RCC 7860 (cell line): Measurements from ENCODE around the gene PLEKHA5.
"Not testable (repeated sequence)": the region's sequence is repeated elsewhere in the genome, so short reads cannot be mapped to it uniquely, and the experiment has no call there.

ENCODE experiments used
- DNase-seq: peaks from one replicate; pipeline ENCODE4 v3.0.0-alpha.2; 2015; ENCODE audit warnings: low spot score
- FAIRE-seq: peaks from 2 replicates; lab custom pipeline; 2012; peaks lifted over from hg19 to GRCh38; lab: Jason Lieb, UNC

The PLEKHA5 gene

GRCh38 chr12:19229021-19229420 lies 99.5 kb downstream of the PLEKHA5 start:
- DNase-seq, FAIRE-seq: not testable (repeated sequence)

DNA sequence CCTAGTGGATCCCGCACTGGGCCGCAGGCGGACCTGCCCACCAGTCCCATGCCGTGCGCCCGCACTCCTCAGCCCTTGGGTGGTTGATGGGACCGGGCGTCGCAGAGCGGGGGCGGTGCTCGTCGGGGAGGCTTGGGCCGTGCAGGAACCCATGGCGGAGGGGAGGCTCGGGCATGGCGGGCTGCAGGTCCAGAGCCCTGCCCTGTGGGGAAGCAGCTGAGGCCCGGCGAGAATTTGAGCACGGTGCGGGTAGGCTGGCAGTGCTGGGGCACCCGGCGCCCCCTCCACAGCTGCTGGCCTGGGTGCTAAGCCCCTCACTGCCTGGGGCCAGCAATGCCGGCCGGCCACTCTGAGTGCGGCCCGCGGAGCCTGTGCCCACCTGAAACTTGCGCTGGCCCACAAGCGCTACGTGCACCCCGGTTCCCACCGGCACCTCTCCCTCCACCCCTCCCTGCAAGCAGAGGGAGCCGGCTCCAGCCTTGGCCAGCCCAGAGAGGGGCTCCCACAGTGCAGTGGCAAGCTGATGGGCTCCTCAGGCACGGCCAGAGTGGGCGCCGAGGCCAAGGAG lies 100.8 kb downstream of the PLEKHA5 start:
- FAIRE-seq (no peak), DNase-seq (no peak)

- DNase-seq (no peak), FAIRE-seq (no peak)
These were observed 101.4 kb downstream of the PLEKHA5 start for GRCh38 chr12:19230896-19231295.

GRCh38 chr12:19234171-19234704 lies 104.7 kb downstream of the PLEKHA5 start:
- DNase-seq = no peak
- no peak for FAIRE-seq

GRCh38 chr12:19234981-19235871 lies 105.7 kb downstream of the PLEKHA5 start:
- DNase-seq = peak; percentile 25
- FAIRE-seq = peak; percentile 78

DNA sequence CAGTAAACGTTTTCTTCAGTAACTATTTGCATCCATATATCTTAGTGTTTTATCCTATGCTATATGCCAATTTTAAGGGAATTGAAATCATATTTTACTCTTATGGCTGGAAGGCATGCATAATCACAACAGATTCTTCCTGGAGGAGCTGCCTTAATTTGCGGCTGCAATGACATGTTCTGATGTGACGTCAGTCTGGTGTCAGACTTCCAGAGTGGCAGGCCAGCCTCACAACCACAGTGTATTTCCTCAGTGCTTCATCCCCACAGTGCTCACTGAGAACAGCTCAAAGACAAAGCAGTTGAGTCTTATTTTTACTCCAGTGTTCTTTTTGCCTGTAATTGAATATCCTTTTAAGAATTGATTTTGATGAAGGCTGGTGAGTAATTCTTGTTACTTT lies 107.1 kb downstream of the PLEKHA5 start:
- peak; percentile 37 for DNase-seq
- peak; percentile 49 for FAIRE-seq

- FAIRE-seq (no peak), DNase-seq (no peak)
These were observed 109.0 kb downstream of the PLEKHA5 start for GRCh38 chr12:19238540-19238939.

GRCh38 chr12:19239102-19239501 lies 109.6 kb downstream of the PLEKHA5 start:
- DNase-seq = no peak
- FAIRE-seq = no peak

GRCh38 chr12:19239616-19240234 lies 110.2 kb downstream of the PLEKHA5 start:
- DNase-seq = peak; percentile 11
- FAIRE-seq = peak; percentile 80

GRCh38 chr12:19242581-19242980 lies 113.0 kb downstream of the PLEKHA5 start:
- FAIRE-seq = no peak

DNA sequence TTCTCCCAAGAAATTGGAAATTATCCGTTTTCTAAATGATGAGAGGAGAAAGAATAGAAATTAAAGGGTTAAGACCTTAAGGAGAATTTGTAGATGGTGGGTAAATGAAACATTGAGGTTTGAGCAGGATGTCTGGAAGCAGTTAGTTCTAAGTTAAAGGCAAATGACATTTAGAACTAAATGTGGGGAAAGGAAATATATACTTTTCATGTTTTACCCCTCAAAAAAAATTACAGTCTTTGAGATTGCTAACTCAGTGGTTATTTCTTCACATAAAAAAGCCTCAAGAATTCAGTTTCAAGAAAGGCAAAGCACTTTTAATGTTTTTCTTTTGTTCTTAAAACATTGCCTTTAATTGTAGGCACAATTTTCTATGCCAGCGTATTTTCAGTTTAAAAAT lies 114.0 kb downstream of the PLEKHA5 start:
- FAIRE-seq (no peak), DNase-seq (no peak)

More at GRCh38 chr12:19242581-19242980, 113.0 kb downstream of the PLEKHA5 start:
- no peak for DNase-seq

- FAIRE-seq (no peak), DNase-seq (no peak)
These were observed 114.8 kb downstream of the PLEKHA5 start for GRCh38 chr12:19244312-19244711.

DNA sequence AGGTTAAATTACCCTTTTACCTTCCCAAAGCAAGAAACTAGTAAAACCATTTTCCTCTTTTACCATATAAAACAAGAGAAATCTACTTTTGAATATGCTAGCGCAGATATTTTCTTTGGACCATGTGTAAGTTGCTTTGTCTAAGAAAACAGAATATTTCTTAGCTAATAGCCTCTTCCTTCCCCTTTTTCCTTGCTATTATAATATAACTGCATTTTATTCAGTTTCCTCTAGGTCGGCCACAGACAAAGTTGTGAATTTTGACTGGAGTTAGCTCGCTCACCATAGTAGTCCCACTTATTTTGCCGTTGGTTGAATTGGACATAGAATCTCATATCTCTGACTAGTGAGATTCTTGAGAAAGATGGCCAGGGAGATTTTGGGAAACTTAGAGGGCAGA lies 115.6 kb downstream of the PLEKHA5 start:
- FAIRE-seq = no peak
- DNase-seq = no peak

DNA sequence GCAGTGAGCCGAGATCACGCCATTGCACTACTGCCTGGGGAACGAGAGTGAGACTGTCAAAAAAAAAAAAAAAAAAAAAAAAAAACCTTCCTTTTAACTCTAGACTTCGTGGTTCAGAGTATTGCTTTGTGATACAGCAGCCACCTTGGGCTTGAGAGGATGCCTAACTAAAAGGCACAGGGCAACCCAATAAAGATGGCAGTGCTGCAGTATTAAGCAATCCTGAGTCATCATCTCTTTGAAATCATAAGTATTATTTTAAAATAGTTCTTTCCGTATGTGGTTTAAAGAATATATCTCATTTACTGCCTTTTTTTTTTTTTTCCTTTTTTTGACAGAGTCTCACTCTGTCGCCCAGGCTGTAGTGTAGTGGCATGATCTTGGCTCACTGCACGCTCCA lies 116.1 kb downstream of the PLEKHA5 start:
- no peak for DNase-seq
- no peak for FAIRE-seq

GRCh38 chr12:19246933-19247332 lies 117.4 kb downstream of the PLEKHA5 start:
- no peak for DNase-seq
- no peak for FAIRE-seq

DNA sequence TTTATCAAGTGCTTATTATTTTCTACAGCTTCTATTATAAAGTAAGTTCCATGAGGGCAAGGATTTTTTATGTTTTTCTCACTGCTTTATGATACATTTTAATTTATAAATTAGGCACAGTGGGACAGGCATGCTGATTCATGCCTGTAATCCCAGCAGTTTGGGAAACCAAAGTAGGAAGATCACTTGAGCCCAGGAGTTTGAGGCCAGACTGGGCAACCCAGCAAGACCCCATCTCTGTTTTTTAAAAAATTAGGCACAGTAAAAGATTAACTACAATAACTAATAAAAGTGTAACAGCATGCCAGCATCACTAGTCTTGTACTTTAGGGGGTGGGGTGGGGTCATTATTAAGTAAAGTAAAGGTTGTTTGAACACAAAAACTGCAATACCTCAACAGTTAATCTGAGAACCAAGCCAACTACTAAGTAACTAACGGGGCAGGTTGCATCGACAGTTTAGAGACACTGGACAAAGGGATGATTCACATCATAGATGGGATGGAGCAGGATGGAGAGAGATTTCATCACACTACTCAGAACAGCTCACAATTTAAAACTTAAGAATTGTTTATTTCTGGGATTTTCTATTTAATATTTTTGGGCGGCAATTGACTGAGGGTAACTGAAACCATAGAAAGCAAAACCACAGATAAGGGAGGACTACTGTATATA lies 119.5 kb downstream of the PLEKHA5 start:
- peak; percentile 17 for FAIRE-seq
- no peak for DNase-seq

DNA sequence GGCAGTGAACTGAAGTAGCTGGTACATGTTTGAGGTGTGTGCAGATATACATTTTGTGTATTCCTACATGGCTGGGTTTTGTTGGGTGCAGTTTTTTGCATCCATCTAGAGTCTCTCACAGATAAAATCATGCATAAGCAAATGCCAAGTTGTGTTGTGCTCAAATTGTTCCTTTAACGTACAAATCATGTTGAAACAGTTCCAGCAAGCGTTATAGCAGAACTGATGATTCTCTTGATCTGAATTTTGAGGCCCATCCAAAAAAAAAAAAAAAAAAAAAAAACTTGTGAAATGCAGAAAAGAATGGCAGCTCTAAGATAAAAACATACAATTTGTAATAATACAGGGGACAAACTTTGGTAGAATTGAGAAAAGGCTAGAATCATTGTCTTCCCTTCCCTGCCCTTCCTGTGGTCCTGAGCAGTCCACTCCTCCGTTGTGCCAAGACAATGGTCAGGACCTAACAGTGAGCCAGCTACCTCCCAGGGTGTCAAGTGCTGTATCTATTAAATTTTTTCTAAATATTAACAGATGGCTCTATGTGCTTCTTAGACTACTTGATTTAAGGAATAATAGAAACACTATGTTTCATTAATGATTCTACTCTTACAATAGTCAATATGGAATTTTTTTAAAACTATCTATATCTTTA lies 122.1 kb downstream of the PLEKHA5 start:
- FAIRE-seq (no peak), DNase-seq (no peak)

DNA sequence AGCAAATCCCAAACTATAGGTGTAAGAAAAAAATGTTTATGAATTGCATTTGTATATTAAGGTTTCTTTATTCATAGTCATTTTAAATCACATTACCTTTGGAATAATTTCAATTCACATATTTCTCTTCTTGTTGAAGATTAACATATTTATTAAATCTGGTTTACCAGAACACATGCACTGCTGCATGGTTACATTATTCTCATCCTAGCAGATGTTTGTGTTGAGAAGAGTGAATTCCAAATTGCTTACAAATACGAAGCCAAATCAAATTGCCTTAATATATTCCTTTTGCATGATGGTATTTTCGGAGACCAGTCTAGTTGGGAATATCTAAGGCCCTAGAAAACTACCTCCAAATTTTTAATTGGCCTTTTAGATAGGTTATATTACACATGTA lies 130.6 kb downstream of the PLEKHA5 start:
- no peak for FAIRE-seq
- no peak for DNase-seq

DNA sequence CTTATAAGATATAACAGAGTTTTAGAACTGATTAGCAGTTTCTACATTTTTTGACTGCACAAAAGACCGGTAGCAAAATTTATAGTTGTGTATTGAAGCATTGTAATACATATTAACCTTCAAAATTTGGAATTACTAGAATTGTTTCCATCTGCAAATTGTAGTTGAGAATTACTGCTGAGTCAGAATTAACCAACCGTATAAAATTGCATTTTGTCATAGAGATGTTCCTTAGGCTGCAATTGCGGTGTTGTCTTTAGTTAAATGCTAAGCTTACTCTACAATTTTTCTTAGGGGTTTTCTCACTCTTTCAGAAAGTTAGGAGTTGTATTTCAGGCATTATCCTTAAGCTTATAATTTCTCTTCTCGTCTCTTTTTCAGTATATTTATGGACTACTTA lies 132.2 kb downstream of the PLEKHA5 start:
- peak; percentile 95 for FAIRE-seq

DNA sequence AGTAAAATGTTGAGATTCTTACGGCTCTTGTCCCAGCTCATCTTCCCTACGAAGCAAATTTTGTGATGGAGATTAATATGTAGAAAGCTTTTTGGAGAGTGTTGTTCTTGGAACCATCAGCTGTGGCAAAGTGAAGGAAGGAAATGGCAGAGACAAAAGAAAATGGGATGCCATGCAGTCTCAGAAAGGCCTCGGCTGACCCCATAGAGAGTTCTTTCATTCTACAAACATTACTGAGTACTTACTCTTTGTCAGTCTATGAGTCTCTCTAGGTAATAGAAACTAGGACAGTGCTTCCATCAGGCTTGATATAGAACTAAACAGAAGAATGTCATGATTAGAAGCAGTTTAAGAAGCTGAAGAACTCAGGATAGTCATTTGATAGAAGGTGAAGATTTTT lies 134.1 kb downstream of the PLEKHA5 start:
- DNase-seq (no peak), FAIRE-seq (no peak)

More for the DNA sequence above, 132.2 kb downstream of the PLEKHA5 start:
- DNase-seq = peak; percentile 42
